ENCODE measurements around the gene ANKRD44.

DNA sequence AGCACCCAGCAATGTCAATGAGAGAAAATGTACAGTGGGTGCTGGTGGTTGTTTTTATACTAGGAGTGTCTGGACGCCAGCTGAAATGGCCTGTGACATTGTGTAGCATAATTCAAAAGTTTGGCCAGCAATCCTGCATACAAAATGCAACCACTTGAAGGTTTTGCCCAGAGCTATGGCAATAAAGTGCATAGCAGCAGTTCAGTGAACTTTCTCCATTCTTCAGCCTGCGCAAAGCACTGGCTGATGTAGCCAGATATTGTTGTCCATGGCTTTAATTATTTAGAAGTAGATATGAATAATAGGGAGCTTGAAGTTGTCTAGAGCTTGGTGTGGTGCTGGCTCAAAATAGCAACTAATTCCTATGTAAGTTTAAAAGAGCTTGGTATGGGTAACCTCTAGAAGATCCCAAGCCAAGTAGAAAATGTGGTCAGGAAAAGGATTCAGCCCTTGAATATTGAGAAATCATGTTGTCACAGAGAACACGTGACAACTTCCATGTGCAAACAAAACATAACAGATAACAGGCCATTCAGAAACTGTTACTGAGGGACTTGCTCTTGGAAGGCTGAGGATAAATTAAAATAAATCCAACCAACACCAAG lies 350.7 kb downstream of the ANKRD44 start:
- TF ChIP-seq GATA2 (IDR thresholded peaks at IDR 0.05; ENCODE audit: low read depth, low read length) (no peak), GATA3 (IDR thresholded peaks at IDR 0.05; ENCODE audit: low read depth, low read length) (no peak)
